Astrocyte of the cerebellum (primary cell): ENCODE measurements around the gene BABAM1.

Experiments used
- DNase-seq: peaks from one replicate; pipeline ENCODE4 v3.0.0-alpha.2; 2011; ENCODE audit warnings: low read depth
- H3K4me3 ChIP-seq: 2 replicates; pipeline ENCODE4 v1.5.1; 2011; ENCODE audit warnings: mild to moderate bottlenecking, low read depth, low read length, moderate library complexity
- in situ Hi-C: cut with HindIII; loops from 2 replicates; pipeline ENCODE4 v1.10.0; 2017; ENCODE audit warnings: low sequenced_read_pairs
- TF ChIP-seq, protein P1 (sequence below): IDR thresholded peaks from 2 replicates; pipeline ENCODE4 v1.5.1; 2012; ENCODE audit warnings: low read length, low read depth, moderate library complexity, mild to moderate bottlenecking; ENCODE audit errors: missing control alignments

Gene BABAM1

DNA sequence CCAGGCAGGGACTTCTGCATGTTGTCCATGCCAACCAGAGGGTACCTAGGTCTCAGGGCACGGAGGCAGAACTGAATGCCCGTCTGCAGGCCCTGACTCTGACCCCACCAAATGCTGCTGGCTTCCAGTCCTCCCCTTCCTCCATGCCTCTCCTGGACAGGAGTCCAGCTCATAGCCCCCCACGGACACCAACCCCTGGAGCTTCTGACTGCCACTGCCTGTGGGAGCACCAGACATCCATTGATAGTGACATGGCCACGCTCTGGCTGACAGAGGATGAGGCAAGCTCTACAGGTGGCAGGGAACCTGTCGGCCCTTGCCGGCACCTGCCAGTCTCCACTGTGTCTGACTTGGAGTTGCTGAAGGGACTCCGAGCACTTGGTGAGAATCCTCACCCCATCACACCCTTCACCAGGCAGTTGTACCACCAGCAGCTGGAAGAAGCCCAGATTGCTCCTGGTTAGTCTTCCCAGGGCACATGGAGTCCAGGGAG is 16.3 kb downstream of the BABAM1 start:
- TF ChIP-seq, protein P1, sequence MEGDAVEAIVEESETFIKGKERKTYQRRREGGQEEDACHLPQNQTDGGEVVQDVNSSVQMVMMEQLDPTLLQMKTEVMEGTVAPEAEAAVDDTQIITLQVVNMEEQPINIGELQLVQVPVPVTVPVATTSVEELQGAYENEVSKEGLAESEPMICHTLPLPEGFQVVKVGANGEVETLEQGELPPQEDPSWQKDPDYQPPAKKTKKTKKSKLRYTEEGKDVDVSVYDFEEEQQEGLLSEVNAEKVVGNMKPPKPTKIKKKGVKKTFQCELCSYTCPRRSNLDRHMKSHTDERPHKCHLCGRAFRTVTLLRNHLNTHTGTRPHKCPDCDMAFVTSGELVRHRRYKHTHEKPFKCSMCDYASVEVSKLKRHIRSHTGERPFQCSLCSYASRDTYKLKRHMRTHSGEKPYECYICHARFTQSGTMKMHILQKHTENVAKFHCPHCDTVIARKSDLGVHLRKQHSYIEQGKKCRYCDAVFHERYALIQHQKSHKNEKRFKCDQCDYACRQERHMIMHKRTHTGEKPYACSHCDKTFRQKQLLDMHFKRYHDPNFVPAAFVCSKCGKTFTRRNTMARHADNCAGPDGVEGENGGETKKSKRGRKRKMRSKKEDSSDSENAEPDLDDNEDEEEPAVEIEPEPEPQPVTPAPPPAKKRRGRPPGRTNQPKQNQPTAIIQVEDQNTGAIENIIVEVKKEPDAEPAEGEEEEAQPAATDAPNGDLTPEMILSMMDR: no peak
- H3K4me3 ChIP-seq: no peak overlapping the region
- in situ Hi-C loops: no loop called here
- DNase-seq: no peak

DNA sequence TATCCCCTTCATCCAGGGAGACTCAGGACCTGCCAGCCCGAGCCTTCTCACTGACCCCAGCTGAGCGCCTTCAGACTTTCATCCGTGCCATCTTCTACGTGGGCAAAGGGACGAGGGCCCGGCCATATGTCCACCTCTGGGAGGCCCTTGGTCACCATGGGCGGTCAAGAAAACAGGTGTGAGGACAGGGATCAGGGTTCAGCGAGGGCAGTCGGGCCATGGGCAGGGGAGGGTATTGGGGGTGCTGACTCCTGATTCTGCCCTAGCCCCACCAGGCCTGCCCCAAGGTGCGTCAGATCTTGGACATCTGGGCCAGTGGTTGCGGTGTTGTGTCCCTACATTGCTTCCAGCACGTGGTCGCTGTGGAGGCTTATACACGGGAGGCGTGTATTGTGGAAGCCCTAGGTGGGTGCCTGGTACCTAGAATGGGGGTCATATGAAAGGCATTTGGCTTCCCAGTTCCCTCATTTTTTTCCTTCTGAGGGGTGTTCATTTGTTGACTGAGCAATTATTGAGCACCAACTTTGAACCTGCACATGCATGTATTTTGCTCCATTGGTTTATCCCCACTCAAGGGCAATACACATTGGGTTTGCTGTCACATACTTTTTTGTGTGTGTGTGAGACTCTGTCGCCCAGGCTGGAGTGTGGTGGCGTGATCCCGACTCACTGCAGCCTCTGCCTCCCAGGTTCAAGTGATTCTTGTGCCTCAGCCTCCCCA is 18.3 kb downstream of the BABAM1 start:
- H3K4me3 ChIP-seq: no peak overlapping the region
- DNase-seq: no peak
- TF ChIP-seq, protein P1: no peak
- in situ Hi-C loops: no loop called here

DNA sequence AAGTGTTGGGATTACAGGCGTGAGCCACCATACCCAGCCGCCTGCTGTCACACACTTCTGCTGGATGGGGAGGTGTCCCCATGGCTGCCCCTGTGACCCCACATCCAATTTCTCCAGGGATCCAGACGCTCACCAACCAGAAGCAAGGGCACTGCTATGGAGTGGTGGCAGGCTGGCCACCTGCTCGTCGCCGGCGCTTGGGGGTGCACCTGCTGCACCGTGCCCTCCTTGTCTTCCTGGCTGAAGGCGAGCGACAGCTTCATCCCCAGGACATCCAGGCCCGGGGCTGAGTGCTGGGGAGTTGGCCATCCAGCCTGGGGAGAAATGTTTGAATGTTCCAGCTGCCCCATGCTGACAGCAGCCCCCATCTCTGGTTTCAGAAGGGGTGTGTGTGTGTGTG is 19.0 kb downstream of the BABAM1 start:
- DNase-seq: no peak
- TF ChIP-seq, protein P1: no peak
- H3K4me3 ChIP-seq: no peak overlapping the region
- in situ Hi-C loops: no loop called here

DNA sequence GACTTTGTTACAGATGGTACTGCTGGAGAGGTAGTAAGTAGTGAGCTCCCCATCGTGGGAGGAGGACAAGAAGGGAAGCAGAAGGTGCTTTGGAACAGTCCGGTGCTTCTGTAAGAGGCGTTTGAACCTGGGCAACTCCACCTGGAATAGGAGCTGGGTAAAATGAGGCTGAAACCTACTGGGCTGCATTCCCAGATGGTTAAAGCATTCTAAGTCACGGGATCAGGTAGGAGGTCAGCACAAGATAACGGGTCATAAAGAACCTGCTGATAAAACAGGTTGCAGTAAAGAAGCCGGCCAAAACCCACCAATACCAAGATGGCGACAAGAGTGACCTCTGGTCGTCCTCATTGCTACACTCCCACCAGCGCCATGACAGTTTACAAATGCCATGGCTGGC is 19.5 kb downstream of the BABAM1 start:
- in situ Hi-C loops: no loop called here
- DNase-seq: no peak
- TF ChIP-seq, protein P1: no peak
- no peak overlapping the region for H3K4me3 ChIP-seq

DNA sequence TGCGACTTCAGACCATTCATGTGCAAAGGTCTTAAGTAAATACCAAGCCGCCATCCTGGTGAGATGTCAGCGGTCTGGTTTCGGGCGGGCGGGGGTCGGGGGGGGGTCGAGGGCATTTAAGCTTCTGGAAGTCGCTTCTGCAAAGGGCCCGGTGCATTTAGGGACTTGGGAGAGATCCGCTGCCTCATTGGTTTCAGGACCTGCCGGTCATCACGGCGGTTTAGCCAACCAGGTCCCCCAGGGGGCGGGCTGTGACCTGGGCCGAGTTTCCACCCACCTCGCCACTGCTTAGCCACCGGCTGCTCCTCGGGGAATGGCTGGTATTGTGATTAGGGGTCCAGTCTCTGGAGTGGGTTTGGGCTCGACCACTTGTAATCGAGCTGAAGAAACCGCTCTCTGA is 22.2 kb downstream of the BABAM1 start:
- no peak overlapping the region for H3K4me3 ChIP-seq
- in situ Hi-C loops: no loop called here
- TF ChIP-seq, protein P1: no peak
- DNase-seq: peak; percentile 79

DNA sequence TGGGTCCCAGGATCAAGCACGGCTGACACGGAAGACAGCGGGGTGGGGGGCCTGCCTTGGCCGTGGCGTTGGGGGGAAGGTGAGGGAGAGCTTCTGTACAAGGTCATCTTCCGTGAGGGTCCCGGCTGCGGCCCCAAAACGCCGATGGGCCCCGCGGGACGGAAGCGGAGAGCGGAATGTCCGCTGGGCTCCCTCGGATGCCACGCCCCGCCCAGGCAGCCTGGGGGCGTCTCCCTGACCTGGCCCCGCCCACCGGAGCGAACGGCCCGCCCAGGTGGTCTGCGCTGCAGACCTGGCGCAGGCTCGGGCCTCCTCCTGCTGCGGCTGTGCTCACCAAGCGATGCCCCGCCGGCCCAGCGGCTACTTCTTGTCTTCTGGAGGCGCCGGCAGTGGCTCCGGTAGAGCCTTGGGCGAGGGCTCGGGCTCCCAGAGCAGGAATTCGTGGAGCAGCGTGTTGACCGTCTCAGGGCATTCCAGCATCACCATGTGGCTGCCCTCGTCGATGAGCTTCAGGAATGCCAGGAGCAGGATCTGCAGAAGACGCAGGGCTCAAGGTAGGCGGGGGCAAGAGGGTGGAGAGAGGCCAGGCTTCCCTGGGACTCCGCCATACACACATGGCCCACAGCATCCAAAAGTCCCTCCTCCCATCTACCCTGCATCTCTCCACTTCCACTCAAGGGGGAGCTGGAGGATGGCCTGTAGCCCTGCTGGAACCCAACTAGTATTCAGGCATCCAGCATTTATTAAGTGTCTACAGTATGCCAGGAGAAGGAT is 25.2 kb downstream of the BABAM1 start:
- peak; percentile 70 for DNase-seq
- in situ Hi-C loops: no loop called here
- TF ChIP-seq, protein P1: peak; percentile 78
- H3K4me3 ChIP-seq: peak overlapping the region; percentile 42
